ENCODE data around the gene ARHGEF2.
"Not testable (repeated sequence)": the region's sequence is repeated elsewhere in the genome, so short reads cannot be mapped to it uniquely, and the experiment has no call there.

ARHGEF2 gene

DNA sequence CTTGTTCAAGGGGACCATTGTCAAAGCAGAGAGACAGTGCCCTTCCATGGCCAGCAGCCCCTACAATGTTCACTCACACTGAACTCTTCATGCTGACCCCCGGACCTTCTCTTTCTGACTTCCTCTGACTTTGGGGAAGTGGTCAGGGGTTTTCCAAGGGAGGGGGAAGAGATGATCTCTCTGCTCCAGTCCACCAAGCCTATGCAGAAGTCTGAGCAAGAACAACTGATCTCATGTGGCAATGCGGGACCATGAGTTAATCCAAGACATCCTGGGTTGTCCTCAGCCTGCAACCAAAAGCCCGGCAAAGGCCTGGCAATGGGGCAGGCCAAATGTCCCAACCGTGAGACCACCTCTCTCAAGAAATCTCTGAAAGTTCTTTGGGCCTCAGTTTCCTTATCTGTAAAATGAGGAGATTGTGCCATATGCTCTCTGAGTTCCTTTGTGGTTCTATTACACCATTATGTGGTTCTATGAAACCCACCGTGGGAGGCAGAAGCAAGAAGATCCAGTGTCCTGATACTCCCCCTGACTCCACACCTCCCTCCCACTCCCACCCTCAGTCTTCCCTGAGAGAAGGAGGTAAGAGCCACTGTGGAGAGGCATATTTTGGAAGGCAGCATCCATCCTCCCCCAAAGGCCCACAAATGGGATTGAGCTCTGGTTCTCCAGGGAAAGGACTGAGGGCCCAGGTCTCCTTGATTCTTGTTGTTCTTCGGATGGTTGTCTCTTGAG lies 11.8 kb upstream of the ARHGEF2 start:
- DNase-seq (ENCODE audit: low read depth in 4 of 4, low spot score in 1 of 4), result no peak

DNA sequence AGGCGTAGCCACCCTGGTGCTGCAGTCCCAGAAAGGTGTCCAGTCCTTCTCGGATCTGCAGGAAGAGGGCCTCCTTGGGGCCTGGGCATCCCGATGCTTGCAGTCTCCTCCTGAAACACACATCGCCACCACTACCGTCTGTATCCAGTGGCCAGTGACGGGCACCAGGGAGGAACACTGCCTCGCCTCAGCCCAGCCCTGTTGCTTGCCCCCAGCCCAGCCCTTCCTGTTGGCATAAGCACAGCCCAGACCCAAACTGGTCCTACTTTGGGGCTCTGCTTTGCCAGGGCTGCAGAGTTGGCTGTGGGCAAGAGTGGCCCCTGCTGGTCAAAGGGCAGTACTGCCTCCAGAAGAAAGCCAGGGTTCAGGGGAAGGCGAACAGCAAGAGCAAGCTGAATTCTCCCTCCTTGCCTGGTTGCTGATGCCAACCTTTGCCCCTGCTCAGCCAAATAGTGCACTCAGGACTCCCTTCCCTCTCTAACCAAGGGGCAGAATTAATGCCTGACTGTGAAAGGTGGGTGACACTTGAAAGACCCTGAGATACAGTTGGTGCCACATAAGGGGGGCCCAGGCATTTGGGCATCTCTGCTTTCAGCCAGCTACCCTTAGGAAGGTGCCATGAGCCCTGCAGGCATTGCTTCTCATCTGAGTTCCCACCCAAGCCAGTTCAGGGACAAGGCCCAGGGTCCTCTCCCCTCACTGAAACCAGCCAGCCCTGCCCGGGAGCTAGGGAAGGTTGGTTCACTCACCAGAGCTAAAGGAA lies 11.1 kb upstream of the ARHGEF2 start:
- peak in 3 of 4 experiments; percentile 52 to 63 (median 59) for DNase-seq (ENCODE audit: low read depth in 4 of 4, low spot score in 1 of 4)

DNA sequence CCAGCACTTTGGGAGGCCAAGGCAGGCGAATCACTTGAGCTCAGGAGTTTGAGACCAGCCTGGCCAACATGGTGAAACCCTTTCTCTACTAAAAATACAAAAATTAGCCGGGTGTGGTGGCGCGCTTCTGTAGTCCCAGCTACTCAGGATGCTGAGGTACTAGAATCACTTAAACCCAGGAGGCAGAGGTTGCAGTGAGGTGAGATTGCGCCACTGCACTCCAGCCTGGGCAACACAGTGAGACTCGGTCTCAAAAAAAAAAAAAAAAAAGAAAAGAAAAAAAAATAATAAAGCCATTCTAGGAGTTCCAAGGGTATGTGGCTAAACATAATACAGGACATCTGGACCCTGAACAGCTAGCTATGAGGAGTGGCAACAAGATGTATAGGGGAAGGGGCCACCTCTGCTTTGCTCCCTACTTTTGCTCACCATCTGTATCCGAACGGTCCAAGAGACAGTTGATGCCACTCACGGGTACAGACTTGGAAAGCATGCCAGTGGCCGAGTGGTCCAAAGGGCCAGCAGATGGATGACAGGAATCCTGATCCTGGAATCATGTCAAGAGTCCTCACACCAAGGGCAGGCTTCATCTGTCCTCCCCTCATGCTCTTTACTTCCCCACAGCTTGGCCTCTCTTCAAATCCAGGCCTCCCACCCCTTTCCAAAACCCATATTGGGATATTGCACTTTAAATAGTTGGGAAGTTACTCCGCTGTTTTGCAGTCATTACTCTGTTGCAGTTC lies 6.7 kb upstream of the ARHGEF2 start:
- not testable (repeated sequence) for DNase-seq (ENCODE audit: low read depth in 4 of 4, low spot score in 1 of 4)

DNA sequence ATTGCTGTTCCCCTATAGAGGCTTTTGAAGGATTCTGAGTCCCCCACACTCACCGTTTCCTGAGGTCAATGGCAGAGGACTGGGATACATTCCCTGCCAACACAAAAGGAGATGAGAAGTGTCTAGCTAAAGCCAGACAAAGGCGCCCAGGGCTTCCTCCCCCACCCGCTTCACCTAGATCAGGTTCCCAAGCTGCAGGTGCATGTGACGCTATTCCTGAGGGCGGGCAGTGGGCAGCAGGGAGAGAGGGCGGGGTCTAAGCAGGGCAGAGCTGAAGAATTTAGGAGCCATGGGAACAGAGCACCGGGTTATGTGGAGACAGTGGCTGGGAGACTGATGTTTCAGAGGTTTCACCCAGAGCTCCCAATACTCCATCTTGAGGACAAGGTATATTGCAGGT lies 6.0 kb upstream of the ARHGEF2 start:
- no peak for DNase-seq (ENCODE audit: low read depth in 4 of 4, low spot score in 1 of 4)

DNA sequence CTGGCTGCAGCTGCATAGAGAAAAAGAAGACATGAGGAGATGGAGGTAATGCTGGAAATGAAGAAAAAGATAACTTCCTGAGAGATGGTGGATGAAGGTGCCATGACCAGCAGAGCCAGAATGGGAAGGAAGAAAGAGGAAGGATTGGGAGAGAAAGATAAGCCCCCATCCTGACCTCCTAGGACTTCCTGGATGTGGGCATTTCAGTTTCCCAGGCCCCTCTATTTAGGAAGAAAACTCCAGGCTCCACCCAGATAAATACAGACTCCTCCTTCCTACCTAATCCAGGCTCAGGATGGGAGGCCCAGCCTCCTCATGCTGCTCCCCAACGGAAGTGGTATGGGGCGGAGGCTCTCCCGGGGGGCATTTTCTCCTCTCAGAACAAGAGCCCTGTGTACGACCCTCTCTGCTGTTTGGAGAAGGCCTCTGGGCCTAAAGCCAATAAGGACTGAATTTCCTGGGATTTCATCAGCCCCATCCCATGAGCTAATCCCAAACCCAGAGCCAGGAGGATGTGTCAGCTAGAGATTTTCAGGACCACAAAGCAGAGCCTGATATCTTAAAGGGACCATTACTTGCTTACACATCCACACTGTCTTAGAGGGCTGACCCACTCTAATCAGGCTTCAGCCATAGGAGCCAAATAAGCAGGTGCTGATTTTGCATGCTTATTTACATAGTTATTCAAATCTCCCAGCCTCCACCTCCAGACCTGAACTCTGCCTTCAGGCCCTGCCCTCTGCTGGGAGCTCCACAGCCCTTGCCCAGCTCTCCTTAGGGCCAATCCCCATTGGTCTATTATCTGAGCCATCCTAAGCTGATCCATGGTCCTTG lies 5.1 kb upstream of the ARHGEF2 start:
- DNase-seq (ENCODE audit: low read depth in 4 of 4, low spot score in 1 of 4), result no peak

DNA sequence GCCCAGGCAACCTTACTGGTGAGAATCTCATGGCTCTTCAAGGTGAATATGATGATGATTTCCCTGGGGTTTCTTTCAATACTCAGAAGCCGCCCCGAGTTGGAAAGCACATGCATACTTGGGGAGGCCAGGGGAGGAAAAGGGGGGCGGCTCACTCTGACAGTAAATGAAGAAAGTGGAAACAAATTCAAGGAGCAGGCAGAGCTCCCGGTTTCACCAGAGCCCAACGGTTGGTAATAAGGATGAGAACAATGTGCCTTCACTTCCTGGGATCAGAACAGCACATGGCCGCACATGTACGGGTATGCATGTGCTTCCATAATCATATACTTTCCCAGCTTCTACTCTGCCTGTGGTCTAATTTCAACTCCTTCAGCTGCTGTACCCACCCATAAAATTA lies 3.8 kb upstream of the ARHGEF2 start:
- no peak for DNase-seq (ENCODE audit: low read depth in 4 of 4, low spot score in 1 of 4)

DNA sequence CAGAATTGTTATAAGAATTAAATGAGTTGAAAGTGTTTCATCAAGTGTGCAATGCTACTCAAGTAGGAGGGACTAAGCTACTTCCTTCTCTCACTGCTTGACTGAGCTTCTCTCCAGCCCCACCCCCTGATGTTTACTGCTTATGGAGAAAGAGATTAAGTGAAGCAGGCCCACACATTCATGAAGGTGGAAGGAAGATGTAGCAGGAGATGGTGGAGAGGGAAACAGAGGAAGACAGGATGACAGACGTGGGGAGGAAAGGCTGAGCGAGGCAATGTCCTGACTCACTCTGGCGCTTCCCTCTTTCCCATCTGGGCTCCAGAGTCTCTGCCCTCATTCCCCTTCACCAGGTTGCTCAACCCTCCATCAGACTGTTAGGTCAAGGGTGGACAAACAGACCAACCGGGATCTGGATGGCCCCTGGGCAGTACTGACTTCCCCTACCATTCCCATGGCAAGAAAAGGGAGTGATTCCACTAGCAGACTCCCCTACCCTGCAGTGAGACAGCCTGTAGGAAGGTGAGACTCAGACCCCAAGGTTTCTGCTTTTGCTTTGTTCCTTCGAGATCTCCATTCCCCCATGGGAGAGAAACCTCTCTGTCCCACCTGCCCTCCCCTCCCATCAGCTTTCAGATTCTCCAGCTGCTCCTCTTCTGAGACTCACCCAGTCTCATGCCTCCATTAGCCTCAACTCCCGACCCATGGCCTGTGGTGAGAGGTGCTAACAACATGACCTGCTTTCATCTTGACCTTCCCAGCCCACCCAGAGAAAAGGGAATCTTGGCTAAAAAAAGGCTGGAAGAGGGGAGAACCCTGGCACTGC lies 3.1 kb upstream of the ARHGEF2 start:
- DNase-seq (ENCODE audit: low read depth in 4 of 4, low spot score in 1 of 4), result no peak

DNA sequence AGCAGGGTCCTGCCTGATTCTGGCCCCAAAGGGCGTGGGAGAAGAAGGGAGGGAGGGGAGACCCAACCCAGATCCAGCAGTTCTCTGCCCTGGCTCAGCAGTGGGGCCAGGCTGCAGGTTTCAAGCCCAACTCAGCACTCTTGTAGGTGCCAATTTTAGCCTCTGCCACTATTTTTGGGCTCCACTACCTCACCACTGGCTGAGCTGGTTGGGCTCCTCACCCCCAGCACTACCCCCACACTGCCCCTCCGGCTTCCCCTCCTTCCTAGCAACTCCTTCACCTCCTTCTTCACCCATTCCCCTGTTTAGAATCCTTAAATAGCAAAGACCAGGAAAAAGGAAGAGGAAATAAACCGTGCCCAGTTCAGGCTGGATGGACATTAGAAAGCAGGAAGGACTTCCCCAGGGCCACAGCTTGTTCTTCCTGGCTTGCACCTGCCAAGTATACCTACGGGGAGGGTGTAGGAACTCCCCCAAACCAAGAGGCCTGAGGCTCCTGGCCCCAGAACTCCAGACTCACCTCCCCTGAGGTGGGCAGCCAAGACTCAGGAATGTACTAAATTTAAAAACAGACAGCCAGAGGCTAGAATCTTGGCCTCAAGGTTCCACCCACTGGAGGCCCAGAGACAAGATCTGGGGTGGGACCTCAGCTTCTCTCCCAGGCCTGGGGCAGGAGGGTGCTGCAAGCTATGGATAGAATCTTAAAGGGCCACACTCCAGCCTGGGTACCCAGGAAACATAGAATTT lies 1.4 kb upstream of the ARHGEF2 start:
- DNase-seq (ENCODE audit: low read depth in 4 of 4, low spot score in 1 of 4), result no peak

DNA sequence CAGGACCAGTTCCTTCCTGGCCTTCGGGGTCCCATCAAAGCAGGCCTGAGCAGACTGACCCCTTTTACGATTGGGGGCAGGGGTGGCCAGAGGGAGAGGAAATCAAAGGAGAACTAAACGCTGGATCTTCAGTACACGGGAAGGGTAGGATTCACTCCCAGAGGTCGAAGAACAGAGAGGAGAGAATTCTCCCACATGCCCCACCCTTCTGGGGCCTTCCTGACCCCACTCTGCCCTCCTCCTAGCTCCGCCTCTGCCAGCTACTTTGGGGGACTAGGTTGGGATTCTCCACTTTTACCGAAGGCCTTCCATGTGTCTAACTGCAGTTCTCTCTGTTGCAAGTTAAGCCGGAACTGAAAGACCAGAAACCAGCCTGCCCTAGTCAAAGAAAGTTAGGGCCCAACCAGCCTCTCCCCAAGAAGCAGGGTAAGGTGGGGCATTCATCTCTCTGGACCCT lies 654 bp upstream of the ARHGEF2 start:
- DNase-seq (ENCODE audit: low read depth in 4 of 4, low spot score in 1 of 4), result no peak

DNA sequence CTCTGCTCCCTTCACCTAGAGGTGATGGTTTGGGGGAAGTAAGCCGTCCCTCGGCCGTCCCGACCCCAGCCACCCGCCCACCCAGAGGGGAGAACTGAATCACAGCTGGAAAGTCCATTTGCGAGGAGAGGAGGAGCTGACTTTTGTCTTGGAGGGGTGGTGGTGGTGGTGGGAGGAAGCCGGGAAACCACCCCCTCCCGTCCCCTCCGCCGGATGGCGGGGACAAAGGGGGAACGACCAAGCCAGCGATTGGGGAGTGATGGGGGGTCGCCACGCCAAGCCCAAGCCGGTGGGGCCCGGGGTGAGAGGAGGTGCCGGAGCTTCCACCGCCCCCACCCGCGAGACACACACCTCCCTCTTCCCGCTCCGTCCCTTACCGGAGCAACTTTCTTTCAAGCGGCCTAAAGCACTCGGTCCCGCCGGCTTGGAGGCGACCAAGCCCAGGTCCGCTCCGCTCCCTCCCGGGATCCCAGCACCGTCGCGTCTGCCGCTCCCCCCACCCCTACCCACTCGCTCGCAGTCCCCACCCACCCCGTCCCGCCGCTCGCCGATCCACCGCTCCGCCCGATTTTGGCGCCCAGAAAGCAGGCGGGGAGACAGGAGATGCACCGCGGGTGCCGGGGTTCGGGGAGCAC lies 540 bp downstream of the ARHGEF2 start:
- DNase-seq (ENCODE audit: low read depth in 4 of 4, low spot score in 1 of 4), result peak in 3 of 4 experiments; percentile 39 to 68 (median 46)

DNA sequence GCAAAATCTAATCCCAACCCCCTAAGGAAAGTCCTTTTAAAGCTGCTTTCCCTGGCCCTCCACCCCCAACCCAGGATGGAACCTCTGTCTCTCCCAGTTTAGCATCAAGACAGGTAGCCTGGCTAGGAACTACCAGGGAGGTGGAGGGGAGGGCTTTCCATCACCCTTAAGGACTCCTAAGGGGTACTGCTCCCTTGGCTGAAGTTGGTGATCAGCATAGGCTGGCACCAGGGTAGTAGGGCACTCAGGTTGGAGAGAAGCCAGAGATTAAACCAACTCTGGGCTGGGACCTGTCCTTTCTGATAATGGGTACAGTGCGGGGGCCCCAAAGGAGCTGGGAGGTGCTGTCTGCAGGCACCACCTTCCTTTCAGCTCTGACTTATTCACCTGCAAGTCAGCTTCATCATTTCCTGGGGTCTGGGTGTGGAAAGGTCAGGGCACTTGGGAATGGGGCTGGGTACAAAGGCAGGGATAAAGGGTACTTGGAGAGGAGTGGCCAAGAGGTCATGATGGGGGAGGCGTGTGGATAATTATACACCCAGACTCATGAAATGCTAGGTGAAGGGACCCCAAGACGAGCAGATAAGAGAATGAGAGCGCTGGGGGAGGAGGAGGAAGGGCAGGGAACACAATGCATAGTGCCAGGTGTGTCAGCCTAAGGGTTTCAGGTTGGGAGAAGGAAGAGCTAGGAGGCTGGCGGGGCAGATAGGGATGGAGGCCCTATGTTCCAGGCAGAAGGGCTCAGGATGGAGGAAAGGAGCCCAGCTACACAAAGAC lies 1.2 kb downstream of the ARHGEF2 start:
- peak in 1 of 4 experiments; percentile 32 for DNase-seq (ENCODE audit: low read depth in 4 of 4, low spot score in 1 of 4)

DNA sequence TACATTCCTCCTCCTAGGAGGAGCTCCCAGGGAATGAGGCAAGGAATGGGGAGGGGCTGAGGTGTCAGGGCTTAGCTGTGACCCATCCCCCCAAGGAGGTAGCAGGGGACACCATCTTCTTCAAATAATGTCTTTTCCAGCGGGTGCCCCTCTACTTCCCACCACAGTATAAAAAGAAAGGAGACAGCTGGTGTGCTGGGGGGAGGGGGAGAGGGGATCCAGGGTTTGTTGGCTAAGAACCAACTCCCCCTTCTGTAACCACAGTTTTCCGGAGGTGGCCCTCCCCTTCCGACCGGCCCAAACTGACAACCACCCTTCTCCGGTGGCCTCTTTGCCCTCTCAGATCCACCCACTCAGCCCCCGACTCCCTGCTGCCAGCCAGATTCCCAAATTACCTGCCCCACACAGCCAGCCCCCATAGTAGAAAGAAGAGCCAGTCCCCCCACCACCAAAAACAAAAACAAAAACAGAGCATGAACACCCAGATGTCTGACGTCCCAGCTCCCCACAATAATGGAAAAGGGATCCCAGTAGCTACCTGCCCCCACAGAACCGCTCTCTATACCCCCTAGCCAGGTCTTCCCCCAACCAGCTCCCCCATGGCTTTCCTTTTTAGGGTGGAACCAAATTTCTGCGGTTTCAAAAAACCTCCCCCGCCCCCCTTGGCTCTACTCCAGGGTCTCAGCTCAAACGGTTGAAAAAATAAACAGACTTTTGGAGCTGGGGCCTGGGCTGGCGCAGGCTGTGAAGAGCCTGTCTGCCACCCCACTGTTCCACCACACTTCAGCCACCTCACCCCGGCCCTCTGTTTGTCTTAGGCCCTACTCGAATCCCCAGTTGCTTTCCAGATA lies 2.1 kb downstream of the ARHGEF2 start:
- peak in 1 of 4 experiments; percentile 37 for DNase-seq (ENCODE audit: low read depth in 4 of 4, low spot score in 1 of 4)

DNA sequence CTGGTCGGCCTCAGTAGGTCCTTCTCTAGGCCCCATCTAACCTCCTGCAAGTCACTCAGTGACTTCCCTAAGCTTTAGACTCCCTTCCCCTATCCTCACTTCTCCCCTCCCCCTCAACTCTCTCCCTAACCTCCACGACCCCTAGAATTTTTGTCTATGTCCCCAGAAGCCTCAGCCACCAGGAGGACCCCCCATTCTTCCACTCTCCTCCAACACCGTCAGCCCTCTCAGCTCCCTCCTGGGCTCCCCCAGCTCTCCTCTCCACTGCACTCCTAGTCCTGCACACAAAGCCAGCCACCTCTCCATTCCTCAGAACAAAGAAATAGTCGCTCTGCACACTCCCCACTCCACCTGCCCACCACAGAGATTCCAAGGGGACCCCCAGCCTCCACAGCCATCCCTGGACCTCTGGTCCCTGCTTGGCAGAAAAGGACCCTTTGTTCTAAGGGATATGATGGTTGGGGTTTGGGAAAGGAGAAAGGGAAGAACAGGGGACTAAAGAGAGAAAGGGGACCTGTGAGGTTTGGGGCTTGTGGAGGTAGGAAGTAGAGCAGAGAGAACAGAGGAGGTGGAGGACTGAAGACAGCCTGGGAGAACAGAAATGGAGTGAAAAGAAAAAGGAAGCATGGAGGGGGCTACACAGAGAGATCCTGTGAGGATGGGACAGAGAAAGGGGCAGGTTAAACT lies 2.8 kb downstream of the ARHGEF2 start:
- DNase-seq (ENCODE audit: low read depth in 4 of 4, low spot score in 1 of 4), result no peak

DNA sequence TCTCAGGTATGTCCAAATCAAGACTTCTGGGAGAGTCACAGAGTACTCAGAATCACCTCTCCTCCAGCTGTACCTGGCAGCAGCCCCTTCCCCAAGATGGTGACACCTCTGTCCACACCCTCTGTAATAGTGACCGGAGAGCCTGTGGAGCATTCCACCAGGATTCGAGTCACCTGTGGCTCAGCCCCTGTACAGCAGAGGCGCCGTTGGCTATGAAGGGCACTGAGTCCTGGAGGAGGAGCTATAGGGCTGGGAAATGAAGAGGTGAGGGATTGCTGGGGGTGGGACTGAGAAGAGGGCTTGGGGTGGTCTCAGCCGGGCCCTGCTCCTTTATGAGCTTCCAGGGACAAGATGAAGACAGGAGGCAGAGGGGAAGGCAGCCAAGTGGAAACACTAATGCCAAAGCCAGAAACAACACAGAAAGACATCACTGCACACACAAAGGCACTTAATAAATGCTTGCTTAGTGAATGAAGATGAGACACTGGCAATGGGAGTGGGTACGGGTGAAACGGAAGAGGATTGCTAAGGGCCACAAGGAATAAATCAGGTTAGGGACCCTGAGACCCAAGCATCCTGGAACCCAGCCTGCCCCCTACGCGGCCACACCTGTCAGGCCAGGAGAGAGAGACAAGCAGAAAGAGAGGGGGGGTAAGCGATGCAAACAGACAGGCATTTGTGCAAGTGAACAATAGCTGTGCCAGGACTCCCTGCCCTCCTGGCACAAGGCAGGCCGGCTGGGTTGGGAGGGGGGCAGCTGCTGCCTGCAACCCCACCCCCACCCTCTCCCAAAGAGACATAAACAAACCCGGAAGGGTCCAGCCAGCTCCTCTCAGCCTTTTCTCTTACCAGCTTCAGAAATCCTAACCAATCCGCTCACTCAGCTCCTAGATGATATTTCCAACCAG lies 3.9 kb downstream of the ARHGEF2 start:
- no peak for DNase-seq (ENCODE audit: low read depth in 4 of 4, low spot score in 1 of 4)

DNA sequence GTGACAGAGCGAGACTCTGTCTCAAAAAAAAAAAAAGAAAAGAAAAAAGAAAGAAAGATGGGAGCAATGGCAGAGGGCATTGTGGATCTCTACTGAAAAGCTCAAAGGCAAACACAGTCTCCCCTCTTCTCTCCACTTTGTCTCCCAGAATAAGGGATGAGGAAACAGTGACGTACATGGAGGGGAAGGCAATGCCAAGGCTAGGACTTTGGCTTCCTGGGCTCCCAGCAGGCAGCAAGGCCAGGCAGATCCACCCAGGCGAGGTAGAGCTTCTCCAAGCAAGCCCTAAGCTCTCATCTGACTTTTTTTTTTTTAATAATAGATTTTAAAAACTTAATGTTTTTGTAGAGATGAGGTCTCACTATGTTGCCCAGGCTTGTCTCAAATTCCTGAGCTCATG lies 4.6 kb downstream of the ARHGEF2 start:
- no peak for DNase-seq (ENCODE audit: low read depth in 4 of 4, low spot score in 1 of 4)
